K562 (cell line): ENCODE measurements around the gene CLEC1A. TPM values are rescaled to one million over a fixed set of nuclear protein-coding genes. Genes with fewer than 3 reads are reported as not detected.

Source experiments
- ATAC-seq: fragments of 200-7000 bp; cut with Tn5 transposase; 3 replicates; pipeline ENCODE4 v1.9.1; 2020; ENCODE audit warnings: moderate library complexity
- BruUV-seq: library from RNA; stranded (reverse); fragments of 400-500 nt; replicated peaks from 2 replicates; lab custom pipeline; 2021; lab: Mats Ljungman, UMichigan
- CTCF ChIA-PET: fragments of 300-600 bp; formaldehyde crosslinking; extraction: SDS; loops from one replicate; lab custom pipeline; 2021; ENCODE audit warnings: low intra/inter-chr PET ratio; lab: Yijun Ruan, JAX
- POLR2A ChIA-PET: fragments of 300-600, 350-650 bp; sonication (Branson Sonifier 250); formaldehyde crosslinking; extraction: SDS; loops from one replicate; lab custom pipeline; 2021; ENCODE audit warnings: antibody characterized with exemption, inconsistent platforms; lab: Yijun Ruan, JAX
- DNase-seq, 4 experiments: peaks; one replicate each; pipeline versions ENCODE4 v3.0.0 to v3.0.0-alpha.2; 2011 to 2018; ENCODE audit warnings: low spot score in 3 of 4, mixed read lengths in 3 of 4; ENCODE audit errors: extremely low read depth in 1 of 4
- FAIRE-seq: peaks from 2 replicates; lab custom pipeline; 2011; peaks lifted over from hg19 to GRCh38; lab: Jason Lieb, UNC
- H2AFZ ChIP-seq: 2 replicates; pipeline ENCODE4 v1.6.0; 2011; ENCODE audit warnings: low read depth, low read length, control low read depth, inconsistent platforms
- H3K27ac ChIP-seq: fragments of 200-600 bp; 3 replicates; pipeline ENCODE4 v1.8.0; 2011; ENCODE audit warnings: low read depth, mild to moderate bottlenecking, control low read depth, inconsistent platforms, low read length, moderate library complexity, mixed read lengths; ENCODE audit errors: extremely low read depth
- H3K27me3 ChIP-seq, 2 experiments: fragments of 300-600 bp in 1 of 2; 2 replicates in 1 of 2; 3 replicates in 1 of 2; pipeline versions ENCODE4 v1.6.0 to v1.8.0; 2011; ENCODE audit warnings: inconsistent platforms in 2 of 2, low read length in 2 of 2, mild to moderate bottlenecking in 1 of 2, mixed read lengths in 1 of 2, moderate library complexity in 1 of 2; ENCODE audit not compliant: control insufficient read depth in 2 of 2, insufficient read depth in 2 of 2
- H3K36me3 ChIP-seq: fragments of 300-600 bp; 3 replicates; pipeline ENCODE4 v1.8.0; 2011; ENCODE audit warnings: mild to moderate bottlenecking, low read length, inconsistent platforms; ENCODE audit not compliant: control insufficient read depth, insufficient read depth
- H3K4me1 ChIP-seq, 2 experiments: fragments of 200-600 bp in 1 of 2; replicated peaks in 1 of 2; 2 replicates in 1 of 2; 3 replicates in 1 of 2; pipeline versions ENCODE4 v1.5.1 to v1.8.0; 2011; ENCODE audit warnings: inconsistent platforms in 2 of 2, low read length in 2 of 2, mild to moderate bottlenecking in 1 of 2, mixed read lengths in 1 of 2, moderate library complexity in 1 of 2; ENCODE audit not compliant: control insufficient read depth in 2 of 2, insufficient read depth in 2 of 2
- H3K4me2 ChIP-seq: 2 replicates; pipeline ENCODE4 v1.6.1; 2011; ENCODE audit warnings: low read length, control low read depth, inconsistent platforms, mixed read lengths; ENCODE audit not compliant: insufficient read depth
- H3K4me3 ChIP-seq: fragments of 200-600 bp; sonication (generic), shearing (Covaris generic); 2 replicates; pipeline ENCODE4 v1.5.1; 2016; ENCODE audit warnings: control low read depth, inconsistent platforms
- H3K79me2 ChIP-seq: fragments of 200-600 bp; 3 replicates; pipeline ENCODE4 v1.8.0; 2011; ENCODE audit warnings: low read length, inconsistent platforms; ENCODE audit not compliant: control insufficient read depth, insufficient read depth
- H3K9ac ChIP-seq, 2 experiments: 2 replicates each; pipeline versions ENCODE4 v1.6.0 to v1.6.1; 2011; ENCODE audit warnings: low read depth in 2 of 2, low read length in 2 of 2, control low read depth in 1 of 2, inconsistent platforms in 1 of 2, mild to moderate bottlenecking in 1 of 2, mixed read lengths in 1 of 2; ENCODE audit not compliant: insufficient read depth in 1 of 2
- H3K9me1 ChIP-seq: one replicate; pipeline ENCODE4 v1.6.0; 2011; ENCODE audit warnings: inconsistent platforms, mild to moderate bottlenecking, low read length, moderate library complexity; ENCODE audit not compliant: control insufficient read depth, insufficient read depth
- H3K9me3 ChIP-seq: replicated peaks from 2 replicates; pipeline ENCODE4 v1.5.1; 2011; ENCODE audit warnings: low read depth, low read length, inconsistent platforms; ENCODE audit not compliant: control insufficient read depth, insufficient read depth
- H4K20me1 ChIP-seq: replicated peaks from 2 replicates; pipeline ENCODE4 v1.6.1; 2011; ENCODE audit warnings: low read length, inconsistent platforms, mixed read lengths; ENCODE audit not compliant: control insufficient read depth, insufficient read depth
- ARNT ChIP-seq, 2 experiments: fragments of 450-650 bp; IDR thresholded peaks; 2 replicates each; pipeline ENCODE4 v1.6.1; 2016; ENCODE audit warnings: mild to moderate bottlenecking in 1 of 2
- BRF1 ChIP-seq: IDR thresholded peaks from 3 replicates; pipeline ENCODE4 v1.6.1; 2011; ENCODE audit warnings: borderline replicate concordance, mild to moderate bottlenecking; ENCODE audit not compliant: insufficient read length; ENCODE audit errors: extremely low read depth
- CC2D1A ChIP-seq: fragments of 450-650 bp; IDR thresholded peaks from 2 replicates; pipeline ENCODE4 v1.6.1; 2017; ENCODE audit warnings: mild to moderate bottlenecking
- FUS ChIP-seq: fragments of 200-400 bp; formaldehyde crosslinking; optimal IDR thresholded peaks from 2 replicates; pipeline ENCODE3; 2017; ENCODE audit warnings: low read depth, low read length
- GTF2E2 ChIP-seq: fragments of 200-800 bp; sonication (Bioruptor generic); IDR thresholded peaks from 2 replicates; pipeline ENCODE4 v1.6.1; 2016; ENCODE audit warnings: missing genetic modification characterization, missing compliant biosample characterization
- MEF2A ChIP-seq: IDR thresholded peaks from 2 replicates; pipeline ENCODE4 v1.6.1; 2011; ENCODE audit warnings: low read depth, mild to moderate bottlenecking, low read length, moderate library complexity; ENCODE audit not compliant: control insufficient read depth
- PBX2 ChIP-seq, 2 experiments: IDR thresholded peaks in 1 of 2; conservative IDR thresholded peaks in 1 of 2; 2 replicates each; pipeline ENCODE4 v1.6.1; 2016; ENCODE audit warnings: low read depth in 2 of 2, mild to moderate bottlenecking in 1 of 2, missing compliant biosample characterization in 1 of 2, missing genetic modification characterization in 1 of 2, moderate library complexity in 1 of 2
- PREB ChIP-seq: sonication (generic); formaldehyde crosslinking; IDR thresholded peaks from 2 replicates; pipeline ENCODE4 v1.8.1; 2023; ENCODE audit warnings: mild to moderate bottlenecking, missing genetic modification reagents
- WGBS: fragments of 100-300 bp; shearing (Covaris generic); methylation state at CpG from one replicate; pipeline ENCODE4 v1.1.6; 2016; ENCODE audit warnings: low coverage, mixed read lengths; ENCODE audit not compliant: insufficient coverage; ENCODE audit errors: missing lambda C conversion rate; 5-methylcytosine and 5-hydroxymethylcytosine counted together
- in situ Hi-C: fragments of 300-500 bp; cut with MboI; formaldehyde crosslinking; loops from 4 replicates; pipeline ENCODE4 v1.15.0; 2018; ENCODE audit warnings: inconsistent platforms, mixed read lengths
- intact Hi-C: fragments of 100-400 bp; cut with micrococcal nuclease; formaldehyde crosslinking; loops from 2 replicates; pipeline ENCODE4 v1.14.2; 2022
- polyA plus RNA-seq, 8 experiments: library from polyadenylated mRNA; depleted of rRNA in 4 of 8; stranded (reverse) in 5 of 8; unstranded in 3 of 8; fragments of >200 nt; fragmentation: Nextera tagmentation in 2 of 8; fragmentation: Illumina TruSeq in 1 of 8; extraction: Ambion mirVana in 2 of 8; extraction: Trizol in 1 of 8; gene quantifications; 2 replicates each; pipeline versions ENCODE4 v1.2.1 to v1.2.3, GENCODE V29; 2011 to 2014; ENCODE audit warnings: inconsistent platforms in 1 of 8, missing spikeins in 1 of 8
- total RNA-seq, 7 experiments: library from RNA; depleted of rRNA in 6 of 7; stranded (reverse); fragments of >200 nt in 6 of 7; fragmentation: Illumina TruSeq in 2 of 7; extraction: Trizol in 2 of 7; gene quantifications; 2 replicates each; pipeline versions ENCODE4 v1.2.1 to v1.2.3, GENCODE V29; 2011 to 2021; ENCODE audit warnings: low replicate concordance in 1 of 7

CLEC1A gene
- total and polyA plus RNA-seq, 9 of the 15 experiments (the other 6 are each of a cell fraction or from before 2014, with no cell fraction given), result 0.04 TPM; not detected in 8

GRCh38 chr12:10126413-10126812, 27.6 kb upstream of the CLEC1A start:
- no peak overlapping the region for H3K4me2 ChIP-seq
- no peak for ATAC-seq
- TF ChIP-seq PBX2 (CRISPR knock-in tag; IDR thresholded peaks at IDR 0.05; ENCODE audit: low read depth) (no peak), PBX2 (tag; conservative IDR thresholded peaks at IDR 0.05; ENCODE audit: low read depth) (no peak), FUS (no peak), BRF1 (no peak), PREB (CRISPR knock-in tag) (no peak), MEF2A (no peak), GTF2E2 (tag) (no peak), CC2D1A (no peak), ARNT (IDR thresholded peaks at IDR 0.05) (no peak)
- ChIA-PET POLR2A (no interaction called here), CTCF (no interaction called here)
- in situ Hi-C loops, result loop anchor here (25.0 kb wide), 1 partner anchor 314 kb away; no protein-coding TSS in a partner anchor
- no peak overlapping the region for H3K4me3 ChIP-seq
- no TSS peak for BruUV-seq
- no peak for FAIRE-seq
- intact Hi-C loops, result no loop called here
- WGBS, result 0% methylated on average over 1 of the region's 1 CpG
- no peak overlapping the region for H3K9ac ChIP-seq
- H3K27me3 ChIP-seq, result no peaks in the 10 kb centered on the region; a peak in 1 of 5 replicates
- H3K79me2 ChIP-seq, result no peaks in the 10 kb centered on the region
- H2AFZ ChIP-seq, result no peak overlapping the region
- no peaks in the 10 kb centered on the region for H3K9me3 ChIP-seq
- H3K27ac ChIP-seq, result no peak overlapping the region
- H3K4me1 ChIP-seq, result no peaks in the 10 kb centered on the region
- DNase-seq, result no peak
- H3K36me3 ChIP-seq, result no peaks in the 10 kb centered on the region
- no peaks in the 10 kb centered on the region for H4K20me1 ChIP-seq
- no peaks in the 10 kb centered on the region for H3K9me1 ChIP-seq
